H9 (cell line): ENCODE data around the gene COL23A1. TPM values are rescaled to one million over a fixed set of nuclear protein-coding genes. Genes with fewer than 3 reads are reported as not detected.

ENCODE experiments used
- DNase-seq: peaks from one replicate; pipeline ENCODE4 v3.0.0-alpha.2; 2017
- H2AFZ ChIP-seq: one replicate; pipeline ENCODE4 v1.6.1; 2013; ENCODE audit warnings: mild to moderate bottlenecking, low read length, control low read depth, moderate library complexity
- H2AK5ac ChIP-seq: 2 replicates; pipeline ENCODE4 v1.6.1; 2013; ENCODE audit warnings: low read length, control low read depth, mixed read lengths; ENCODE audit not compliant: insufficient read length
- H2BK120ac ChIP-seq: one replicate; pipeline ENCODE4 v1.6.1; 2013; ENCODE audit warnings: low read depth, mild to moderate bottlenecking, low read length, control low read depth, inconsistent platforms; ENCODE audit not compliant: poor library complexity, severe bottlenecking
- H2BK12ac ChIP-seq: 2 replicates; pipeline ENCODE4 v1.6.1; 2013; ENCODE audit warnings: low read length, control low read depth, mixed read lengths, low read depth; ENCODE audit not compliant: insufficient read length
- H2BK15ac ChIP-seq: 2 replicates; pipeline ENCODE4 v1.6.1; 2013; ENCODE audit warnings: low read depth, low read length, control low read depth
- H2BK20ac ChIP-seq: one replicate; pipeline ENCODE4 v1.6.1; 2013; ENCODE audit warnings: low read depth, mild to moderate bottlenecking, low read length, control low read depth, inconsistent platforms; ENCODE audit not compliant: poor library complexity, severe bottlenecking
- H2BK5ac ChIP-seq: 2 replicates; pipeline ENCODE4 v1.6.1; 2013; ENCODE audit warnings: low read length, control low read depth, mixed read lengths; ENCODE audit not compliant: insufficient read length
- H3K14ac ChIP-seq: 2 replicates; pipeline ENCODE4 v1.6.1; 2013; ENCODE audit warnings: low read length, control low read depth; ENCODE audit not compliant: insufficient read depth
- H3K18ac ChIP-seq: 2 replicates; pipeline ENCODE4 v1.6.1; 2013; ENCODE audit warnings: low read depth, mild to moderate bottlenecking, mixed read lengths, low read length, control low read depth; ENCODE audit not compliant: insufficient read length
- H3K23ac ChIP-seq: 2 replicates; pipeline ENCODE4 v1.6.1; 2013; ENCODE audit warnings: low read length, control low read depth, mixed read lengths, low read depth; ENCODE audit not compliant: insufficient read length
- H3K23me2 ChIP-seq: 2 replicates; pipeline ENCODE4 v1.6.1; 2013; ENCODE audit warnings: low read depth, mild to moderate bottlenecking, mixed read lengths, low read length, control low read depth; ENCODE audit not compliant: insufficient read length, poor library complexity, severe bottlenecking
- H3K27ac ChIP-seq: 2 replicates; pipeline ENCODE4 v1.5.1; 2013; ENCODE audit warnings: low read length, control low read depth, mixed read lengths, low read depth; ENCODE audit not compliant: insufficient read length
- H3K27me3 ChIP-seq: 2 replicates; pipeline ENCODE4 v1.6.1; 2013; ENCODE audit warnings: low read length, control low read depth, inconsistent platforms; ENCODE audit not compliant: insufficient read depth
- H3K4ac ChIP-seq: 2 replicates; pipeline ENCODE4 v1.6.1; 2013; ENCODE audit warnings: low read depth, mild to moderate bottlenecking, control low read depth, inconsistent platforms, low read length, moderate library complexity
- H3K4me1 ChIP-seq: 2 replicates; pipeline ENCODE4 v1.6.1; 2013; ENCODE audit warnings: low read length, control low read depth, inconsistent platforms; ENCODE audit not compliant: insufficient read depth
- H3K4me2 ChIP-seq: 2 replicates; pipeline ENCODE4 v1.6.1; 2013; ENCODE audit warnings: low read length, control low read depth, mixed read lengths; ENCODE audit not compliant: insufficient read length, insufficient read depth
- H3K56ac ChIP-seq: 2 replicates; pipeline ENCODE4 v1.6.1; 2013; ENCODE audit warnings: low read depth, mild to moderate bottlenecking, mixed read lengths, low read length, control low read depth; ENCODE audit not compliant: insufficient read length
- H3K79me1 ChIP-seq: 2 replicates; pipeline ENCODE4 v1.6.1; 2013; ENCODE audit warnings: low read depth, mild to moderate bottlenecking, moderate library complexity, low read length, control low read depth, inconsistent platforms; ENCODE audit not compliant: insufficient read depth, poor library complexity, severe bottlenecking
- H3K79me2 ChIP-seq: 2 replicates; pipeline ENCODE4 v1.6.1; 2013; ENCODE audit warnings: low read length, control low read depth, inconsistent platforms; ENCODE audit not compliant: insufficient read depth
- H3K9ac ChIP-seq: 2 replicates; pipeline ENCODE4 v1.6.1; 2013; ENCODE audit warnings: low read length, control low read depth, mixed read lengths; ENCODE audit not compliant: insufficient read length; ENCODE audit errors: extremely low read depth
- H3K9me3 ChIP-seq: one replicate; pipeline ENCODE4 v1.6.1; 2013; ENCODE audit warnings: low read depth, low read length, inconsistent platforms; ENCODE audit not compliant: control insufficient read depth
- H3T11ph ChIP-seq: one replicate; pipeline ENCODE4 v1.6.1; 2013; ENCODE audit warnings: mild to moderate bottlenecking, low read length, control low read depth, inconsistent platforms
- H4K20me1 ChIP-seq: one replicate; pipeline ENCODE4 v1.6.1; 2013; ENCODE audit not compliant: control insufficient read depth, insufficient read length, insufficient read depth
- H4K5ac ChIP-seq: 2 replicates; pipeline ENCODE4 v1.6.1; 2013; ENCODE audit warnings: low read depth, mild to moderate bottlenecking, mixed read lengths, low read length, control low read depth; ENCODE audit not compliant: insufficient read length
- H4K8ac ChIP-seq: replicated peaks from 2 replicates; pipeline ENCODE4 v1.6.1; 2013; ENCODE audit warnings: low read length, control low read depth, mixed read lengths, low read depth; ENCODE audit not compliant: insufficient read length
- H4K91ac ChIP-seq: 2 replicates; pipeline ENCODE4 v1.6.1; 2013; ENCODE audit warnings: low read depth, mild to moderate bottlenecking, moderate library complexity, mixed read lengths, low read length, control low read depth; ENCODE audit not compliant: insufficient read length
- H3K27ac Mint-ChIP-seq, 3 experiments: 2 replicates in 2 of 3; 3 replicates in 1 of 3; pipeline ENCODE4 v1.8.0; 2020 to 2021; ENCODE audit warnings: mixed read lengths in 3 of 3, mild to moderate bottlenecking in 1 of 3, moderate library complexity in 1 of 3
- H3K27me3 Mint-ChIP-seq: 2 replicates; pipeline ENCODE4 v1.8.0; 2021; ENCODE audit warnings: low read depth, mild to moderate bottlenecking, moderate library complexity, mixed read lengths
- H3K36me3 Mint-ChIP-seq, 3 experiments: 2 replicates in 2 of 3; 3 replicates in 1 of 3; pipeline ENCODE4 v1.8.0; 2020 to 2021; ENCODE audit warnings: low read depth in 3 of 3, mixed read lengths in 3 of 3; ENCODE audit not compliant: insufficient read depth in 1 of 3
- H3K4me1 Mint-ChIP-seq, 2 experiments: 2 replicates each; pipeline ENCODE4 v1.8.0; 2020; ENCODE audit warnings: mixed read lengths in 2 of 2
- H3K4me3 Mint-ChIP-seq, 2 experiments: 2 replicates in 1 of 2; 3 replicates in 1 of 2; pipeline ENCODE4 v1.8.0; 2020 to 2021; ENCODE audit warnings: mild to moderate bottlenecking in 2 of 2, mixed read lengths in 2 of 2, moderate library complexity in 1 of 2
- H3K9me3 Mint-ChIP-seq, 2 experiments: 2 replicates in 1 of 2; 3 replicates in 1 of 2; pipeline ENCODE4 v1.8.0; 2020; ENCODE audit warnings: mild to moderate bottlenecking in 2 of 2, mixed read lengths in 2 of 2, moderate library complexity in 1 of 2
- CTCF ChIP-seq: fragments of 200-600 bp; sonication (generic); conservative IDR thresholded peaks from 3 replicates; pipeline ENCODE4 v1.8.0; 2021; ENCODE audit warnings: antibody characterized with exemption, mild to moderate bottlenecking
- WGBS: extraction: QIAGEN DNeasy Blood & Tissue Kit; methylation state at CpG from one replicate; pipeline ENCODE4 v1.1.7; 2013; ENCODE audit warnings: missing lambda C conversion rate, low lambda C conversion rate, mixed read lengths; ENCODE audit not compliant: insufficient read length; ENCODE audit errors: extremely low coverage; 5-methylcytosine and 5-hydroxymethylcytosine counted together
- total RNA-seq: library from RNA; stranded (reverse); gene quantifications from 2 replicates; pipeline ENCODE4 v1.2.1, GENCODE V29; 2021

The COL23A1 gene
- total RNA-seq, 1 experiment from 2014 or later: 2.6 TPM

- H4K8ac ChIP-seq: no peak overlapping the region
- no peaks in the 10 kb centered on the region for H3K79me2 ChIP-seq
- H3K4ac ChIP-seq: no peak overlapping the region
- H3K9me3 ChIP-seq: no peaks in the 10 kb centered on the region
- Mint-ChIP-seq H3K9me3 (no peaks in the 10 kb centered on the region), H3K27me3 (no peaks in the 10 kb centered on the region; the same call in none of the 2 replicates), H3K4me1 (peaks cover 26 to 47% of the 10 kb centered on the region in 2 experiments), H3K27ac (peak overlapping the region in 2 of 3 experiments; percentile 79 to 89; a peak in 1 of 7 replicates), H3K4me3 (no peak overlapping the region), H3K36me3 (no peaks in the 10 kb centered on the region)
- H4K5ac ChIP-seq: no peak overlapping the region
- no peaks in the 10 kb centered on the region for H3K23me2 ChIP-seq
- H3K23ac ChIP-seq: no peak overlapping the region
- no peak overlapping the region for H3T11ph ChIP-seq
- H2BK120ac ChIP-seq: no peak overlapping the region
- H2BK15ac ChIP-seq: no peak overlapping the region
- H3K27ac ChIP-seq: no peak overlapping the region
- H3K79me1 ChIP-seq: no peaks in the 10 kb centered on the region
- WGBS: no CpG with 5 or more reads among the region's 8 CpGs
- DNase-seq: no peak
- no peak overlapping the region for H3K18ac ChIP-seq
- H3K14ac ChIP-seq: no peak overlapping the region; the same call in 1 of the 2 replicates
- H4K91ac ChIP-seq: no peak overlapping the region
- no peak overlapping the region for H3K9ac ChIP-seq
- no peak overlapping the region for H3K56ac ChIP-seq
- peaks cover 5% of the 10 kb centered on the region; the same call in 1 of the 2 replicates for H3K4me1 ChIP-seq
- no peak overlapping the region for H2BK12ac ChIP-seq
- no peaks in the 10 kb centered on the region for H3K27me3 ChIP-seq
- no peak overlapping the region for H2AFZ ChIP-seq
- H2BK20ac ChIP-seq: no peak overlapping the region
- no peak overlapping the region for H2BK5ac ChIP-seq
- H4K20me1 ChIP-seq: no peaks in the 10 kb centered on the region
- H3K4me2 ChIP-seq: no peak overlapping the region
- TF ChIP-seq CTCF: no peak
- no peak overlapping the region for H2AK5ac ChIP-seq
Measured at GRCh38 chr5:178382754-178383164, 207.4 kb downstream of the COL23A1 start.
